Measurements from ENCODE around the gene SP140. TPM values are rescaled to one million over a fixed set of nuclear protein-coding genes. Genes with fewer than 3 reads are reported as not detected.
"Not testable (repeated sequence)": the region's sequence is repeated elsewhere in the genome, so short reads cannot be mapped to it uniquely, and the experiment has no call there.

The SP140 gene
- total RNA-seq, 2 donors from 2014 or later = not detected

DNA sequence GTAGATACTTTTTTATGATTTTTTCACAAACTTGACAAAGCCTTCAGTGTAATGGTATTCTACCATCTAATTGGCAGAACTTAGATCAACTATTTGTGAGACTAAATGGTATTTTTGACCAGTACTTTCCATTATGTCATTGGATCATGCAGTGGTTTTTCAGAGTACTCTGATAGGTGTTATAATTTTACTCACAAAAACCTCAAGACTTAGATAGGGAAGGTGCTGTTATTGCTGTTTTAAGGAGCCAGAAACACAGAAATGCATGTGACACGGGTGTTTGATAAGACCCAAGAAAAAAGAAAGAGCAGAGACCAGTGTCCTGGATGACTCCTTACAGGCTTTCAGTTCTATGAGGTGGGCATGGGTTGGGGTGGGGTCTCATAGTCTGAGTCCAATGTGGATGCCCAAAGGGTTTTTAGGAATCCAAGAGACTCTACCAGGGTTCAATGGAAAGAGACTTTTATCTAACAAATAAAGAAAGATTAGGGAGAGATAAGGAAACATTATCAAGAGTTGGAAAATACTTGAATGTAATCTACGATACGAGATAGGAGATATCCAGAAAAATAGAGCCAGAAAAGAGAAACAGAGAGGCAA, 31.3 kb downstream of the SP140 start:
- H3K9ac ChIP-seq (ENCODE audit: extremely low read depth, low read length, poor library complexity, severe bottlenecking) = no peak overlapping the region
- Mint-ChIP-seq H3K36me3 (ENCODE audit: low read depth) (no peaks in the 10 kb centered on the region), H3K4me3 (no peak overlapping the region), H3K27me3 (ENCODE audit: insufficient read depth) (no peaks in the 10 kb centered on the region), H3K27ac (no peak overlapping the region), H3K4me1 (no peaks in the 10 kb centered on the region), H3K9me3 (peaks cover 7% of the 10 kb centered on the region)
- H3K9me3 ChIP-seq (ENCODE audit: control insufficient read depth, low read length) = no peaks in the 10 kb centered on the region
- no peak overlapping the region for H3K27ac ChIP-seq (ENCODE audit: low read depth, low read length)
- H3K27me3 ChIP-seq (ENCODE audit: control insufficient read depth, insufficient read depth, low read length, poor library complexity, severe bottlenecking) = no peaks in the 10 kb centered on the region
- TF ChIP-seq, protein P1, sequence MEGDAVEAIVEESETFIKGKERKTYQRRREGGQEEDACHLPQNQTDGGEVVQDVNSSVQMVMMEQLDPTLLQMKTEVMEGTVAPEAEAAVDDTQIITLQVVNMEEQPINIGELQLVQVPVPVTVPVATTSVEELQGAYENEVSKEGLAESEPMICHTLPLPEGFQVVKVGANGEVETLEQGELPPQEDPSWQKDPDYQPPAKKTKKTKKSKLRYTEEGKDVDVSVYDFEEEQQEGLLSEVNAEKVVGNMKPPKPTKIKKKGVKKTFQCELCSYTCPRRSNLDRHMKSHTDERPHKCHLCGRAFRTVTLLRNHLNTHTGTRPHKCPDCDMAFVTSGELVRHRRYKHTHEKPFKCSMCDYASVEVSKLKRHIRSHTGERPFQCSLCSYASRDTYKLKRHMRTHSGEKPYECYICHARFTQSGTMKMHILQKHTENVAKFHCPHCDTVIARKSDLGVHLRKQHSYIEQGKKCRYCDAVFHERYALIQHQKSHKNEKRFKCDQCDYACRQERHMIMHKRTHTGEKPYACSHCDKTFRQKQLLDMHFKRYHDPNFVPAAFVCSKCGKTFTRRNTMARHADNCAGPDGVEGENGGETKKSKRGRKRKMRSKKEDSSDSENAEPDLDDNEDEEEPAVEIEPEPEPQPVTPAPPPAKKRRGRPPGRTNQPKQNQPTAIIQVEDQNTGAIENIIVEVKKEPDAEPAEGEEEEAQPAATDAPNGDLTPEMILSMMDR (conservative IDR thresholded peaks at IDR 0.05) = no peak
- H3K4me1 ChIP-seq (ENCODE audit: control insufficient read depth, insufficient read depth, low read length) = no peaks in the 10 kb centered on the region
- no peak overlapping the region for H3K4me3 ChIP-seq (ENCODE audit: low read length)
- DNase-seq = no peak
- no peaks in the 10 kb centered on the region for H3K36me3 ChIP-seq (ENCODE audit: control insufficient read depth, insufficient read depth, low read length)
- 94 to 97% methylated on average over 3 of the region's 3 CpGs for WGBS, 2 experiments (ENCODE audit: insufficient coverage in 1 of 2, insufficient read length in 1 of 2)

DNA sequence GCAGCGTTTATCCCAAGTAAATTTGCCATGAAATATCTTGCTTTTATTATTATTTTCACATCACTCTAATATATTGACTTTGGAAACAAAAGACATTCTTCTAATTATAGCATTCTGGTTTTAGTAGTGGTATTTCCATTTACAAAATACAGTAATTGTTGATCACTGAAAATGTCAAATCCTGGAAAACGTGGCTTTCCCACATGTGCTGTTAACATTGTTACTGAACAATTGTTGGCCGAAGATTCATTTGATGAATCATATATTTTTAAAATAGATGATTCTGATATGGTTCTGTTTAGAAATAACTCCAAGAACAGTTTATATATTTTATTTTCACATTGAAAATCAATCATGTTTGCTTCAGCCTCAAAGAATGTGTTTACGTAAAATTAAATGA, 32.9 kb downstream of the SP140 start:
- Histone ChIP-seq H3K27ac (ENCODE audit: low read depth, low read length) (no peak overlapping the region), H3K9ac (ENCODE audit: extremely low read depth, low read length, poor library complexity, severe bottlenecking) (no peak overlapping the region), H3K4me1 (ENCODE audit: control insufficient read depth, insufficient read depth, low read length) (no peaks in the 10 kb centered on the region), H3K36me3 (ENCODE audit: control insufficient read depth, insufficient read depth, low read length) (no peaks in the 10 kb centered on the region), H3K9me3 (ENCODE audit: control insufficient read depth, low read length) (no peaks in the 10 kb centered on the region), H3K4me3 (ENCODE audit: low read length) (no peak overlapping the region), H3K27me3 (ENCODE audit: control insufficient read depth, insufficient read depth, low read length, poor library complexity, severe bottlenecking) (no peaks in the 10 kb centered on the region)
- Mint-ChIP-seq H3K27me3 (ENCODE audit: insufficient read depth) (no peaks in the 10 kb centered on the region), H3K27ac (no peak overlapping the region), H3K4me3 (no peak overlapping the region), H3K4me1 (no peaks in the 10 kb centered on the region), H3K9me3 (peaks cover 7% of the 10 kb centered on the region), H3K36me3 (ENCODE audit: low read depth) (no peaks in the 10 kb centered on the region)
- TF ChIP-seq, protein P1 (conservative IDR thresholded peaks at IDR 0.05) = no peak
- WGBS, 2 experiments (ENCODE audit: insufficient coverage in 1 of 2, insufficient read length in 1 of 2) = 90 to 93% methylated on average over 2 to 4 of the region's 4 CpGs
- no peak for DNase-seq

DNA sequence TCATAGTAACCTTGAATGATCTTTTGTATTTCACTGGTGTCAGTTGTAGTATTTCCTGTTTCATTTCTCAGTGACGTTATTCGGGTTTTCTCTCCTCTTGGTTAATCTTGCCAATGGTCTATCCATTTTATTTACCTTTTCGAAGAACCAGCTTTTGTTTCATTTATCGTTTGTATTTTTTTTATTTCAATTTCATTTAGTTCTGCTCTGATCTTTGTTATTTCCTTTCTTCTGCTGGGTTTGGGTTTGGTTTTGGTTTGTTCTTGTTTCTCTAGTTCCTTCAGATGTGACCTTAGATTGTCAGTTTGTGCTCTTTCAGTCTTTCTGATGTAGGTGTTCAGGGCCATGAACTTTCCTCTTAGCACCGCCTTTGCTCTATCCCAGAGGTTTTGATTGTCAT, 36.7 kb downstream of the SP140 start:
- no peak overlapping the region for H3K4me3 ChIP-seq (ENCODE audit: low read length)
- no peaks in the 10 kb centered on the region for H3K4me1 ChIP-seq (ENCODE audit: control insufficient read depth, insufficient read depth, low read length)
- peaks cover 17% of the 10 kb centered on the region for H3K4me1 Mint-ChIP-seq
- H3K36me3 Mint-ChIP-seq (ENCODE audit: low read depth) = no peaks in the 10 kb centered on the region
- peaks cover 7% of the 10 kb centered on the region for H3K9me3 Mint-ChIP-seq
- no peaks in the 10 kb centered on the region for H3K27me3 Mint-ChIP-seq (ENCODE audit: insufficient read depth)
- TF ChIP-seq, protein P1 (conservative IDR thresholded peaks at IDR 0.05) = no peak
- no peak overlapping the region for H3K27ac ChIP-seq (ENCODE audit: low read depth, low read length)
- H3K9ac ChIP-seq (ENCODE audit: extremely low read depth, low read length, poor library complexity, severe bottlenecking) = no peak overlapping the region
- no peaks in the 10 kb centered on the region for H3K9me3 ChIP-seq (ENCODE audit: control insufficient read depth, low read length)
- no peaks in the 10 kb centered on the region for H3K27me3 ChIP-seq (ENCODE audit: control insufficient read depth, insufficient read depth, low read length, poor library complexity, severe bottlenecking)
- H3K4me3 Mint-ChIP-seq = no peak overlapping the region
- WGBS, 2 experiments (ENCODE audit: insufficient coverage in 1 of 2, insufficient read length in 1 of 2) = 88 to 98% methylated on average over 3 to 5 of the region's 5 CpGs
- H3K36me3 ChIP-seq (ENCODE audit: control insufficient read depth, insufficient read depth, low read length) = no peaks in the 10 kb centered on the region
- H3K27ac Mint-ChIP-seq = no peak overlapping the region
- DNase-seq = no peak

DNA sequence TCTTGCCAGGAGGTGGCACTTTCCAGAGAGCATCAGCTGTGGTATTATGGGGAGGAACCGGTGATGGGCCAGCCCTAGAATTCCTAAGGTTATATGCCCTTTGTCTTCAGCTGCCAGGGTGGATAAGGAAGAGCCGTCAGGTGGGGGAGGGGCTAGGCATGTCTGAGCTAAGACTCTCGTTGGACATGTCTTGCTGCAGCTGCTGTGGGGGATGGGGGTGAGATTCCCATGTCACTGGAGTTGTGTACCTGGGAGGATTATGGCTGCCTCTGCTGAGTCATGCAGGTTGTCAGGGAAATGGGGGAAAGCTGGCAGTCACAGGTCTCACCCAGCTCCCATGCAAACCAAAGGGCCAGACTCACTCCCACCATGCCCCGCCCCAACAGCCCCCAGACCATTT, 39.4 kb downstream of the SP140 start:
- not testable (repeated sequence) for H3K4me1 ChIP-seq (ENCODE audit: control insufficient read depth, insufficient read depth, low read length); H3K9me3 Mint-ChIP-seq; H3K36me3 Mint-ChIP-seq (ENCODE audit: low read depth); H3K9ac ChIP-seq (ENCODE audit: extremely low read depth, low read length, poor library complexity, severe bottlenecking); H3K4me3 Mint-ChIP-seq; H3K27me3 Mint-ChIP-seq (ENCODE audit: insufficient read depth); H3K27ac ChIP-seq (ENCODE audit: low read depth, low read length); H3K4me3 ChIP-seq (ENCODE audit: low read length); H3K9me3 ChIP-seq (ENCODE audit: control insufficient read depth, low read length); H3K27me3 ChIP-seq (ENCODE audit: control insufficient read depth, insufficient read depth, low read length, poor library complexity, severe bottlenecking); H3K36me3 ChIP-seq (ENCODE audit: control insufficient read depth, insufficient read depth, low read length)
- DNase-seq = peak; percentile 67
- Mint-ChIP-seq H3K27ac (peak overlapping the region; percentile 86), H3K4me1 (peaks cover 17% of the 10 kb centered on the region)
- 70 to 83% methylated on average over 2 to 4 of the region's 4 CpGs for WGBS, 2 experiments (ENCODE audit: insufficient coverage in 1 of 2, insufficient read length in 1 of 2)
